H9 (cell line): ENCODE data around the gene CNBP. TPM values are rescaled to one million over a fixed set of nuclear protein-coding genes. Genes with fewer than 3 reads are reported as not detected.

ENCODE experiments used
- DNase-seq: peaks from one replicate; pipeline ENCODE4 v3.0.0-alpha.2; 2017
- H2AFZ ChIP-seq: one replicate; pipeline ENCODE4 v1.6.1; 2013; ENCODE audit warnings: mild to moderate bottlenecking, low read length, control low read depth, moderate library complexity
- H2AK5ac ChIP-seq: 2 replicates; pipeline ENCODE4 v1.6.1; 2013; ENCODE audit warnings: low read length, control low read depth, mixed read lengths; ENCODE audit not compliant: insufficient read length
- H2BK120ac ChIP-seq: one replicate; pipeline ENCODE4 v1.6.1; 2013; ENCODE audit warnings: low read depth, mild to moderate bottlenecking, low read length, control low read depth, inconsistent platforms; ENCODE audit not compliant: poor library complexity, severe bottlenecking
- H2BK12ac ChIP-seq: 2 replicates; pipeline ENCODE4 v1.6.1; 2013; ENCODE audit warnings: low read length, control low read depth, mixed read lengths, low read depth; ENCODE audit not compliant: insufficient read length
- H2BK15ac ChIP-seq: 2 replicates; pipeline ENCODE4 v1.6.1; 2013; ENCODE audit warnings: low read depth, low read length, control low read depth
- H2BK20ac ChIP-seq: one replicate; pipeline ENCODE4 v1.6.1; 2013; ENCODE audit warnings: low read depth, mild to moderate bottlenecking, low read length, control low read depth, inconsistent platforms; ENCODE audit not compliant: poor library complexity, severe bottlenecking
- H2BK5ac ChIP-seq: 2 replicates; pipeline ENCODE4 v1.6.1; 2013; ENCODE audit warnings: low read length, control low read depth, mixed read lengths; ENCODE audit not compliant: insufficient read length
- H3K14ac ChIP-seq: 2 replicates; pipeline ENCODE4 v1.6.1; 2013; ENCODE audit warnings: low read length, control low read depth; ENCODE audit not compliant: insufficient read depth
- H3K18ac ChIP-seq: 2 replicates; pipeline ENCODE4 v1.6.1; 2013; ENCODE audit warnings: low read depth, mild to moderate bottlenecking, mixed read lengths, low read length, control low read depth; ENCODE audit not compliant: insufficient read length
- H3K23ac ChIP-seq: 2 replicates; pipeline ENCODE4 v1.6.1; 2013; ENCODE audit warnings: low read length, control low read depth, mixed read lengths, low read depth; ENCODE audit not compliant: insufficient read length
- H3K23me2 ChIP-seq: 2 replicates; pipeline ENCODE4 v1.6.1; 2013; ENCODE audit warnings: low read depth, mild to moderate bottlenecking, mixed read lengths, low read length, control low read depth; ENCODE audit not compliant: insufficient read length, poor library complexity, severe bottlenecking
- H3K27ac ChIP-seq: 2 replicates; pipeline ENCODE4 v1.5.1; 2013; ENCODE audit warnings: low read length, control low read depth, mixed read lengths, low read depth; ENCODE audit not compliant: insufficient read length
- H3K27me3 ChIP-seq: 2 replicates; pipeline ENCODE4 v1.6.1; 2013; ENCODE audit warnings: low read length, control low read depth, inconsistent platforms; ENCODE audit not compliant: insufficient read depth
- H3K4ac ChIP-seq: 2 replicates; pipeline ENCODE4 v1.6.1; 2013; ENCODE audit warnings: low read depth, mild to moderate bottlenecking, control low read depth, inconsistent platforms, low read length, moderate library complexity
- H3K4me1 ChIP-seq: 2 replicates; pipeline ENCODE4 v1.6.1; 2013; ENCODE audit warnings: low read length, control low read depth, inconsistent platforms; ENCODE audit not compliant: insufficient read depth
- H3K4me2 ChIP-seq: 2 replicates; pipeline ENCODE4 v1.6.1; 2013; ENCODE audit warnings: low read length, control low read depth, mixed read lengths; ENCODE audit not compliant: insufficient read length, insufficient read depth
- H3K56ac ChIP-seq: 2 replicates; pipeline ENCODE4 v1.6.1; 2013; ENCODE audit warnings: low read depth, mild to moderate bottlenecking, mixed read lengths, low read length, control low read depth; ENCODE audit not compliant: insufficient read length
- H3K79me1 ChIP-seq: 2 replicates; pipeline ENCODE4 v1.6.1; 2013; ENCODE audit warnings: low read depth, mild to moderate bottlenecking, moderate library complexity, low read length, control low read depth, inconsistent platforms; ENCODE audit not compliant: insufficient read depth, poor library complexity, severe bottlenecking
- H3K79me2 ChIP-seq: 2 replicates; pipeline ENCODE4 v1.6.1; 2013; ENCODE audit warnings: low read length, control low read depth, inconsistent platforms; ENCODE audit not compliant: insufficient read depth
- H3K9ac ChIP-seq: 2 replicates; pipeline ENCODE4 v1.6.1; 2013; ENCODE audit warnings: low read length, control low read depth, mixed read lengths; ENCODE audit not compliant: insufficient read length; ENCODE audit errors: extremely low read depth
- H3K9me3 ChIP-seq: one replicate; pipeline ENCODE4 v1.6.1; 2013; ENCODE audit warnings: low read depth, low read length, inconsistent platforms; ENCODE audit not compliant: control insufficient read depth
- H3T11ph ChIP-seq: one replicate; pipeline ENCODE4 v1.6.1; 2013; ENCODE audit warnings: mild to moderate bottlenecking, low read length, control low read depth, inconsistent platforms
- H4K20me1 ChIP-seq: one replicate; pipeline ENCODE4 v1.6.1; 2013; ENCODE audit not compliant: control insufficient read depth, insufficient read length, insufficient read depth
- H4K5ac ChIP-seq: 2 replicates; pipeline ENCODE4 v1.6.1; 2013; ENCODE audit warnings: low read depth, mild to moderate bottlenecking, mixed read lengths, low read length, control low read depth; ENCODE audit not compliant: insufficient read length
- H4K8ac ChIP-seq: replicated peaks from 2 replicates; pipeline ENCODE4 v1.6.1; 2013; ENCODE audit warnings: low read length, control low read depth, mixed read lengths, low read depth; ENCODE audit not compliant: insufficient read length
- H4K91ac ChIP-seq: 2 replicates; pipeline ENCODE4 v1.6.1; 2013; ENCODE audit warnings: low read depth, mild to moderate bottlenecking, moderate library complexity, mixed read lengths, low read length, control low read depth; ENCODE audit not compliant: insufficient read length
- H3K27ac Mint-ChIP-seq, 3 experiments: 2 replicates in 2 of 3; 3 replicates in 1 of 3; pipeline ENCODE4 v1.8.0; 2020 to 2021; ENCODE audit warnings: mixed read lengths in 3 of 3, mild to moderate bottlenecking in 1 of 3, moderate library complexity in 1 of 3
- H3K27me3 Mint-ChIP-seq: 2 replicates; pipeline ENCODE4 v1.8.0; 2021; ENCODE audit warnings: low read depth, mild to moderate bottlenecking, moderate library complexity, mixed read lengths
- H3K36me3 Mint-ChIP-seq, 3 experiments: 2 replicates in 2 of 3; 3 replicates in 1 of 3; pipeline ENCODE4 v1.8.0; 2020 to 2021; ENCODE audit warnings: low read depth in 3 of 3, mixed read lengths in 3 of 3; ENCODE audit not compliant: insufficient read depth in 1 of 3
- H3K4me1 Mint-ChIP-seq, 2 experiments: 2 replicates each; pipeline ENCODE4 v1.8.0; 2020; ENCODE audit warnings: mixed read lengths in 2 of 2
- H3K4me3 Mint-ChIP-seq, 2 experiments: 2 replicates in 1 of 2; 3 replicates in 1 of 2; pipeline ENCODE4 v1.8.0; 2020 to 2021; ENCODE audit warnings: mild to moderate bottlenecking in 2 of 2, mixed read lengths in 2 of 2, moderate library complexity in 1 of 2
- H3K9me3 Mint-ChIP-seq, 2 experiments: 2 replicates in 1 of 2; 3 replicates in 1 of 2; pipeline ENCODE4 v1.8.0; 2020; ENCODE audit warnings: mild to moderate bottlenecking in 2 of 2, mixed read lengths in 2 of 2, moderate library complexity in 1 of 2
- WGBS: extraction: QIAGEN DNeasy Blood & Tissue Kit; methylation state at CpG from one replicate; pipeline ENCODE4 v1.1.7; 2013; ENCODE audit warnings: missing lambda C conversion rate, low lambda C conversion rate, mixed read lengths; ENCODE audit not compliant: insufficient read length; ENCODE audit errors: extremely low coverage; 5-methylcytosine and 5-hydroxymethylcytosine counted together
- total RNA-seq: library from RNA; stranded (reverse); gene quantifications from 2 replicates; pipeline ENCODE4 v1.2.1, GENCODE V29; 2021
- TF ChIP-seq, protein P1 (sequence below): fragments of 200-600 bp; sonication (generic); conservative IDR thresholded peaks from 3 replicates; pipeline ENCODE4 v1.8.0; 2021; ENCODE audit warnings: antibody characterized with exemption, mild to moderate bottlenecking

The CNBP gene
- total RNA-seq, 1 experiment from 2014 or later: 433 TPM

DNA sequence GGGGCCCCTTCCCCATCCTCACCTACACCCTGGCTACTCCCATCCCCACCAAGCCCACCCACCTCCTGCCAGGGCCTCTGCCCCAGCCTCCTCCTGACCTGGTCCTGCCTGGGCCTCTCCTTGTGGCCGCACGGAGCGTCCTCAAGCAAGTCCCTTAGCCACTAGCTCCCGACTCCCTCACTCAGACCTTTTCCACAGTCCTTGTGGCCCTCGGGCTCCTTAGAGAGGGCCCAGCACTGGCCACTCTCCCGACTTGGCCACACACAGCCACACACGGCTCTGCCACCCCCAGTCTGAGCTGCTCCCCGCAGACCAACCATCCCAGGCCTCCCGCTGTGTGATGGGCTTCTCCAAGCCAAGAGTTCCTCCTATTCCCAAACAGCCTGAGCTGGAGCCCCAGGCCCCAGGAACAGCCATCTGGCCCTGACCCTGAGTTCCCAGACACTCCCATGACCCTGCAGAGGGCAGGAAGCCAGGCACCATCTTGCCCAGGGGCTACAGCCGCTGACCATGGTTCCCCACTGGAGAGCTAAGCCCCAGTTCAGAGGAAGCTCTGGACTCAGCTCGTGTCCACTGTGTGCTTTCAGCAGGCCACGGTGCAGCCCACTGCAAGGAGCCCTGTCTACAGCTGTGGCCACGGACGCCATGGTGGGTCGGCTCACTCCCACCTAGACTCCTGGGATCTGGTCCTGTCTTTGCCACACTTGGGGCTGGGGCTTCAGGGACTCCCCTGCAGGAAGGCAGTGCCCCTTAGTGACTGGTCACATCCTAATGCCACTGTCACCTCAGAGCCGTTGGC is 55.1 kb downstream of the CNBP start:
- Histone ChIP-seq H3K4me2 (no peak overlapping the region), H3K4ac (no peak overlapping the region), H3K56ac (no peak overlapping the region), H4K5ac (no peak overlapping the region), H3K27ac (no peak overlapping the region), H3K4me1 (no peaks in the 10 kb centered on the region), H2AFZ (no peak overlapping the region), H3K27me3 (no peaks in the 10 kb centered on the region), H2AK5ac (no peak overlapping the region), H2BK12ac (no peak overlapping the region), H4K91ac (no peak overlapping the region), H3K18ac (no peak overlapping the region), H3K79me1 (no peaks in the 10 kb centered on the region), H3K9me3 (no peaks in the 10 kb centered on the region), H3K14ac (no peak overlapping the region), H4K8ac (no peak overlapping the region), H3K23ac (no peak overlapping the region), H4K20me1 (no peaks in the 10 kb centered on the region), H3K23me2 (no peaks in the 10 kb centered on the region), H3K79me2 (no peaks in the 10 kb centered on the region), H2BK5ac (no peak overlapping the region), H2BK120ac (no peak overlapping the region), H3T11ph (no peak overlapping the region), H3K9ac (no peak overlapping the region), H2BK15ac (no peak overlapping the region), H2BK20ac (no peak overlapping the region)
- Mint-ChIP-seq H3K27me3 (no peaks in the 10 kb centered on the region), H3K27ac (peak overlapping the region in 2 of 3 experiments; percentile 44 to 79; a peak in 3 of 7 replicates), H3K4me3 (no peak overlapping the region; a peak in 1 of 5 replicates), H3K36me3 (peaks cover 9 to 50% (median 36%) of the 10 kb centered on the region in 3 experiments; a peak in 6 of 7 replicates), H3K4me1 (no peaks in the 10 kb centered on the region), H3K9me3 (no peaks in the 10 kb centered on the region)
- TF ChIP-seq, protein P1, sequence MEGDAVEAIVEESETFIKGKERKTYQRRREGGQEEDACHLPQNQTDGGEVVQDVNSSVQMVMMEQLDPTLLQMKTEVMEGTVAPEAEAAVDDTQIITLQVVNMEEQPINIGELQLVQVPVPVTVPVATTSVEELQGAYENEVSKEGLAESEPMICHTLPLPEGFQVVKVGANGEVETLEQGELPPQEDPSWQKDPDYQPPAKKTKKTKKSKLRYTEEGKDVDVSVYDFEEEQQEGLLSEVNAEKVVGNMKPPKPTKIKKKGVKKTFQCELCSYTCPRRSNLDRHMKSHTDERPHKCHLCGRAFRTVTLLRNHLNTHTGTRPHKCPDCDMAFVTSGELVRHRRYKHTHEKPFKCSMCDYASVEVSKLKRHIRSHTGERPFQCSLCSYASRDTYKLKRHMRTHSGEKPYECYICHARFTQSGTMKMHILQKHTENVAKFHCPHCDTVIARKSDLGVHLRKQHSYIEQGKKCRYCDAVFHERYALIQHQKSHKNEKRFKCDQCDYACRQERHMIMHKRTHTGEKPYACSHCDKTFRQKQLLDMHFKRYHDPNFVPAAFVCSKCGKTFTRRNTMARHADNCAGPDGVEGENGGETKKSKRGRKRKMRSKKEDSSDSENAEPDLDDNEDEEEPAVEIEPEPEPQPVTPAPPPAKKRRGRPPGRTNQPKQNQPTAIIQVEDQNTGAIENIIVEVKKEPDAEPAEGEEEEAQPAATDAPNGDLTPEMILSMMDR: no peak
- no CpG with 5 or more reads among the region's 16 CpGs for WGBS
- no peak for DNase-seq
